ENCODE data around the gene ERN1.

Gene ERN1

GRCh38 chr17:64059756-64060155 is 70.2 kb downstream of the ERN1 start:
- no peak for TF ChIP-seq CTCF (conservative IDR thresholded peaks at IDR 0.05; ENCODE audit: control insufficient read depth, insufficient read depth, low read depth, low read length)
- DNase-seq (ENCODE audit: low read depth), result no peak
- no peak overlapping the region for H3K4me3 ChIP-seq (ENCODE audit: control insufficient read depth, low read depth, low read length)

DNA sequence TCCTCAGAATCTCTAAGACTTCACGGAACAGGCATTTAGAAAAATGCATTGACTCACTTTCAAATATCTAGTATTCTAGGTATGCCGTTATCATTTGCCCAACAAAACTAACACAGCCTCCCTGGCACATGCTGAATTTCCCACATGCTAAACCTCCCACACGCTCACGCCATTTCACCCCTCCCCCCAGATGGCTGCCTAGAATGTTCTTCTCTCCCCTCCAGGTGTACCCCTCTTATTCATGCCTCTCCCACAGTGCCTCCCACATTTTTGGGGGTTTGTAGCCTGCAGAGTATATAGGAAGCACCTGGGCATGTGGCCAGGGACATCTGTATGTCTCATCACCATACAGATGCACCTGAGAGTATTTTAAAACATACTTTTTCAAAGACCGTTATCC is 71.3 kb downstream of the ERN1 start:
- no peak overlapping the region for H3K4me3 ChIP-seq (ENCODE audit: control insufficient read depth, low read depth, low read length)
- TF ChIP-seq CTCF (conservative IDR thresholded peaks at IDR 0.05; ENCODE audit: control insufficient read depth, insufficient read depth, low read depth, low read length), result no peak
- no peak for DNase-seq (ENCODE audit: low read depth)

DNA sequence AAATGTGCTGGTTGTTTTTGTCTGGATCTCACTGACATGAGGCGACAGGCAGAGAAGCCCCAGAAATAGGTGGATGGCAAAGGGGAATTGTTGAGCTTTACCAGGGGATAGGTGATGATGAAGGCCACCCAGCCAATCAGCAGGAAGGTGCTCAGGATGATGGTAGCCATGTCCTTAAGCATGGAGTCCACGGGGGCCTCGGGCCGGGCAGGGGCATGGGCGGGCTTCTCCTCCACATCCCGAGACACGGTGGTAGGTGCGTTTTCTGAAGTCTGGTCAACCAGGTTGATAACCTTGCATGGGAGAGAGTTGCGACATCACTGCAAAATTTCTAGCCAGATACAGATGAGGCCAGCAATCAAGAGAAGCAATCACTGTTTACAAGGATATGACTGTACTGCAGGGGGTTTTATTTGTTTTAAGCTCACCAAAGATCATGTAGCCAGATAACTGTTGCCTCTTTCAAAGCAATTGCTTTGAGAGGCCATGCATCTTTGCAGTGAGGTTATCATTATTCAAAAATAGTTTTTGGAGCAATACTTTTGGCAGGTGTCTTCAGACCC is 72.2 kb downstream of the ERN1 start:
- TF ChIP-seq CTCF (conservative IDR thresholded peaks at IDR 0.05; ENCODE audit: control insufficient read depth, insufficient read depth, low read depth, low read length), result no peak
- DNase-seq (ENCODE audit: low read depth), result no peak

DNA sequence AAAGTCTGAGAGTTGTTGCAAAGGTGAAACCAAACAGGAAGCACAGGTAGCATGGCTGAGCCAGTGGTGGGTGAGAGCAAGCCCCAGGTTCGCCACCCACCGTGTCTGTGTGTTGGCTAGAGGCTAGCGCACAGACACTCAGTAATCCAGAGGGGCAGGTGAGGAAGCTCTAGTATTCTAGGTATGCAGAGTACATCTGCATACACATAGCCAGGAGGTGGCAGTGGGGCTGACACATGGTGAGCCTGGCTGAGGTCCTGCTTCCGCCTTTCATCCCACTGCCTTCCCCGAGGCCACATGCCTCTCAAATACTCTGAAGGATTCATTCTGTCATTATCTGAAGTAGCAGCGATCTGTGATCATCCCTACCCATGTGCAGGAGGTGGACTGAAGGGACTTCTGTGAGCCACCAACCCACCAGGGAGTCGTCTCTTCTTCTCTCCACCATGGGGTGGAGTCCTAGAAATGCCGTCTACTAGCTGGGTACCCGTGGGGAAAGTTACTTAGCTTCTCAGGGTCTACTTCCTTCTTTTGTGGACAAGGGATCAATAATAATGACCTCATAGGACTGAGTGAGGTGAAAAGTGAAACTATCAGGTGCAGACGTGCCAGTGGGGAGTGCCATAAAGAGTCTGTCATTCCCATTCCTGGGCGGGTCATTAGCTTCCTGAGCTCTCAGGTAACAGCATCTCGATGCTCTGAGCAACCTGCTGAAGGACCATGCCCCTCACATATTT is 73.5 kb downstream of the ERN1 start:
- TF ChIP-seq CTCF (conservative IDR thresholded peaks at IDR 0.05; ENCODE audit: control insufficient read depth, insufficient read depth, low read depth, low read length), result no peak
- DNase-seq (ENCODE audit: low read depth), result no peak
- H3K4me3 ChIP-seq (ENCODE audit: control insufficient read depth, low read depth, low read length), result no peak overlapping the region

More for the DNA sequence above, 72.2 kb downstream of the ERN1 start:
- no peak overlapping the region for H3K4me3 ChIP-seq (ENCODE audit: control insufficient read depth, low read depth, low read length)

DNA sequence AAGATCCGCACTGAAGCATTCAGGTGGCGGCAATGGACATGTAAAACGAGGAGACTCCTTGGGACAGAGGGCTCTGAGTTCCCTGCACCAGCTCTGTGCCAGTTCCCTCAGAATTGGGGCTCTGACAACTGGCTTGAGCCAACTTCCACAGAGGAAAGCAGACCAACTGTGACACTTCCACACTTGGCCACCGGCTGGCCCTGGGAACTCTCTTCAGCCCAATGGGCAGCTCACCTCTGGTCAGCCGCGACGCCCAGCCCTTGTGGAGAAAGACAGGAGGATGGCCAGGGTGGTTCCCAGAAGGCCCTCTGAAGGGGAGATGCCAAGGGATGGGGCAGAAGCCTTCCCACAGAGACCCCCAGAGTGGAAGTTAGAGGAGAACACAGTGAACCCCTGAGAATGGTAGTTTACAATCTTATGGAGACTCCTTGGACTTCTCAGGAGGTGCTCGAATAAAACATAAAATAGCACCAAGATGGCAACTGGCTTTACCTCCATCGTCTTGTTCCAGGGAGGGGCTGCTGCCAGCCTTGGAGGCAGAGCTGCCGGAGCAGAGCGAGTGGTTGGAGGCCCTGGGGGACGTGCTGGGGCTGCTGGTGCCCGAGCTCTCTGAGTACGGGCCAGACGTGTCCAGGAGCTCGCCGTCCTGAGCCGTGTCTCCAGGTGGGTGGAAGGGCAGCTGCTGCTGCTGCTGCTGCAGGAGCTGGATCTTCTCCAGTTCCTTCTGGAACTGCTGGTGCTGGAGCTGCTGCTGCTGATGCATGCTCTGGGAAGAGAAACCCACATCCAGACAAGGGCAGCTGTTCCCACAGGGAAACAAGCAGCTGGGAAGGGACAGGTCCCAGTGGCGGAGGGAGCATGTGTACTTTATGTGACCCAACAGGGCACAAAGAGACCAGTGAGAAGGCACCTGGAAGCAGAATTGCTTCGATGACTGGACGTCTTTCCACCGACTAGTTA is 74.5 kb downstream of the ERN1 start:
- no peak for TF ChIP-seq CTCF (conservative IDR thresholded peaks at IDR 0.05; ENCODE audit: control insufficient read depth, insufficient read depth, low read depth, low read length)
- DNase-seq (ENCODE audit: low read depth), result no peak
- H3K4me3 ChIP-seq (ENCODE audit: control insufficient read depth, low read depth, low read length), result no peak overlapping the region

- H3K4me3 ChIP-seq (ENCODE audit: control insufficient read depth, low read depth, low read length), result no peak overlapping the region
- no peak for TF ChIP-seq CTCF (conservative IDR thresholded peaks at IDR 0.05; ENCODE audit: control insufficient read depth, insufficient read depth, low read depth, low read length)
- no peak for DNase-seq (ENCODE audit: low read depth)
Observed at GRCh38 chr17:64054304-64054703, 75.6 kb downstream of the ERN1 start.
